Psoas muscle (tissue), 8 donors: ENCODE measurements around the gene CENATAC. TPM values are rescaled to one million over a fixed set of nuclear protein-coding genes. Genes with fewer than 3 reads are reported as not detected.
"Not testable (repeated sequence)": the region's sequence is repeated elsewhere in the genome, so short reads cannot be mapped to it uniquely, and the experiment has no call there.

Experiments
- ATAC-seq, 4 donors: fragments of 200-7000 bp; cut with Tn5 transposase; one replicate each; pipeline ENCODE4 v1.9.1; 2020; ENCODE audit warnings: moderate library complexity in 3 of 4, mild to moderate bottlenecking in 2 of 4
- DNase-seq, 2 donors: peaks; one replicate each; pipeline ENCODE4 v3.0.0-alpha.2; 2020
- H3K27ac ChIP-seq: fragments of 200-600 bp; one replicate; pipeline ENCODE4 v1.8.0; 2022
- H3K27me3 ChIP-seq, 3 donors: fragments of 200-600 bp in 1 of 3; one replicate each; pipeline versions ENCODE4 v1.6.1 to v1.8.0; 2013 to 2022; ENCODE audit warnings: low read length in 2 of 3, mild to moderate bottlenecking in 2 of 3, moderate library complexity in 1 of 3; ENCODE audit not compliant: insufficient read depth in 3 of 3
- H3K36me3 ChIP-seq, 2 donors: fragments of 200-600 bp in 1 of 2; one replicate each; pipeline versions ENCODE4 v1.6.1 to v1.8.0; 2013 to 2022; ENCODE audit warnings: low read depth in 1 of 2, mild to moderate bottlenecking in 1 of 2, moderate library complexity in 1 of 2; ENCODE audit not compliant: insufficient read depth in 1 of 2
- H3K4me1 ChIP-seq: fragments of 200-600 bp; one replicate; pipeline ENCODE4 v1.8.0; 2022
- H3K4me3 ChIP-seq: fragments of 200-600 bp; one replicate; pipeline ENCODE4 v1.8.0; 2022; ENCODE audit warnings: mild to moderate bottlenecking
- H3K9me3 ChIP-seq: fragments of 200-600 bp; one replicate; pipeline ENCODE4 v1.8.0; 2022
- whole genome bisulfite sequencing, 3 donors: extraction: QIAGEN DNeasy Blood & Tissue Kit; methylation state at CpG; one replicate each; pipeline versions ENCODE4 v1.1.6 to v1.1.7; 2013; 5-methylcytosine and 5-hydroxymethylcytosine counted together
- intact Hi-C, 2 donors: fragments of 100-400 bp; cut with DNase I; formaldehyde crosslinking; loops; one replicate each; pipeline versions ENCODE4 v1.11.0 to v1.14.2; 2022
- polyA plus RNA-seq, 3 donors: library from polyadenylated mRNA; stranded (reverse); fragments of 200-250 nt; gene quantifications; one replicate each; pipeline ENCODE4 v1.2.3, GENCODE V29; 2013
- total RNA-seq, 4 donors: library from RNA; stranded (reverse); fragmentation: NEBNext Ultra II Directional in 2 of 4; extraction: Animal tissue kit (Norgen Biotek cat#: 25700) in 2 of 4; gene quantifications; one replicate each; pipeline versions ENCODE4 v1.2.1 to v1.2.4, GENCODE V29; 2021 to 2023
- TF ChIP-seq, protein P1 (sequence below): fragments of 200-600 bp; IDR thresholded peaks from one replicate; pipeline ENCODE4 v1.8.0; 2022; ENCODE audit warnings: antibody characterized with exemption
- donor health status: healthy with polysubstance abuse.
- donor health status: DM: no; HTN: no; CAD: no; lungs with moderate emphysema.
- donor health status: Bipolar disorder and iron deficiency.
- donor health status: healthy.
- donor health status: DM: yes; HTN: yes; CAD: no.
- donor health status: DM: no; HTN: no; CAD: no.
- donor health status: DM: no; HTN: no; CAD: no.
- donor health status: DM: yes; HTN: yes; CAD: no.

Gene CENATAC
- total and polyA plus RNA-seq, 7 donors = 5.4 to 23.5 (median 10.1) TPM

DNA sequence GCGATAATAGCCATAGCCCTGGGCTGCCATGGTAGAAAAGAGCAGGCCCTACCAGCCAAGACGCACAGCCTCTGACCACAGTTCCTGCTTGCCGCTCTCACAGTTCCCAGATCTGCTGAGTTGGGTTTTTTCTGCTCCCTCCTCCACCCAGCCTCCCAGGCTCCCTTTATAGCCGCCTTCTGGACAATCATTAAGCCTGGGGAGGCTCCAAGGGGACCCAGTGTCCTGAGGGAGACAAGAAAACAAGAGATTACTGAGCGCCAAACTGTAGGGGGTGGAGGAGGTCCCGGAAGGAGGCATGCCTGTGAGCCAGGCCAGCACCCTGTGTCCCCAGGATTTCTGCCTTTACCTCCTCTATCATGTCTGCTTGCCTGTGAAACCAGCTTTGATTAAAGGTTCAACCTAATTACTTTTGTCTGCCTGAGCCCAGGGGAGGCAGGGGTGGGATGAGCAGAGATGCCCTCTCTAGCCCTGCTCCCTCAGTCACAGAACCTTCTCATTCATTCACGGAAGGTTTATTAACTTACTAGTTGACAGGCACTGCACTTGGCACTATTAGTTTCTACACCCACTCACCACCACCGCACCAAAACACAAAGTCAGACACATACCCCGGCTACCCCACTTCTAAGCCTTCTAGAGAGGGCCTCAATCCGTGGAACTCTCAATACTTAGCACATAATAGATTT lies 31.5 kb downstream of the CENATAC start:
- Histone ChIP-seq H3K27ac (peak overlapping the region; percentile 93), H3K27me3 (no peaks in the 10 kb centered on the region), H3K4me3 (peak overlapping the region; percentile 95), H3K36me3 (peaks cover 0 to 20% of the 10 kb centered on the region in 2 donors), H3K4me1 (peaks cover 50% of the 10 kb centered on the region), H3K9me3 (no peaks in the 10 kb centered on the region)
- DNase-seq (peak in 1 of 2 donors; percentile 65), ATAC-seq (peak in 2 of 4 donors; percentile 9 to 16)
- TF ChIP-seq, protein P1, sequence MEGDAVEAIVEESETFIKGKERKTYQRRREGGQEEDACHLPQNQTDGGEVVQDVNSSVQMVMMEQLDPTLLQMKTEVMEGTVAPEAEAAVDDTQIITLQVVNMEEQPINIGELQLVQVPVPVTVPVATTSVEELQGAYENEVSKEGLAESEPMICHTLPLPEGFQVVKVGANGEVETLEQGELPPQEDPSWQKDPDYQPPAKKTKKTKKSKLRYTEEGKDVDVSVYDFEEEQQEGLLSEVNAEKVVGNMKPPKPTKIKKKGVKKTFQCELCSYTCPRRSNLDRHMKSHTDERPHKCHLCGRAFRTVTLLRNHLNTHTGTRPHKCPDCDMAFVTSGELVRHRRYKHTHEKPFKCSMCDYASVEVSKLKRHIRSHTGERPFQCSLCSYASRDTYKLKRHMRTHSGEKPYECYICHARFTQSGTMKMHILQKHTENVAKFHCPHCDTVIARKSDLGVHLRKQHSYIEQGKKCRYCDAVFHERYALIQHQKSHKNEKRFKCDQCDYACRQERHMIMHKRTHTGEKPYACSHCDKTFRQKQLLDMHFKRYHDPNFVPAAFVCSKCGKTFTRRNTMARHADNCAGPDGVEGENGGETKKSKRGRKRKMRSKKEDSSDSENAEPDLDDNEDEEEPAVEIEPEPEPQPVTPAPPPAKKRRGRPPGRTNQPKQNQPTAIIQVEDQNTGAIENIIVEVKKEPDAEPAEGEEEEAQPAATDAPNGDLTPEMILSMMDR = no peak
- intact Hi-C loops = no loop called here
- 37 to 61% (median 44%) methylated on average over 10 of the region's 10 CpGs for WGBS, 3 donors

DNA sequence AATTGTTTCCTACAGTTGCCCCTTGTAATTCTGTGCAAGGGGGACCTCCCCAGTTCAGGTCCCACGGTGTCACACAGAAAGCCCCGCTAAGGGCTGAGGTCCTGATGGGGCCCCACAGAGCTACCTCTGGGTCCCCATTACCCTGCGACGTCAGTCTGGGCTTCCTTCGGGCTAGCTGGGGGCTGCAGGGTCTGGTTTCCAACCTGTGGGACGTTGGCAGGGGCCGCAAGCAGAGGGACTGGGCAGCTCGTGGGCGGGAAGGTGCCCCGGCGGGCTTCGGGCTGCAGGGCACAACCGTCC lies 32.0 kb downstream of the CENATAC start:
- Histone ChIP-seq H3K27ac (peak overlapping the region; percentile 93), H3K36me3 (peaks cover 0 to 15% of the 10 kb centered on the region in 2 donors), H3K27me3 (no peaks in the 10 kb centered on the region), H3K4me3 (peak overlapping the region; percentile 95), H3K9me3 (no peaks in the 10 kb centered on the region), H3K4me1 (peaks cover 45% of the 10 kb centered on the region)
- DNase-seq (no peak), ATAC-seq (no peak)
- TF ChIP-seq, protein P1 = no peak
- 4 to 12% (median 8%) methylated on average over 8 to 13 of the region's 13 CpGs for WGBS, 3 donors
- intact Hi-C loops = no loop called here

DNA sequence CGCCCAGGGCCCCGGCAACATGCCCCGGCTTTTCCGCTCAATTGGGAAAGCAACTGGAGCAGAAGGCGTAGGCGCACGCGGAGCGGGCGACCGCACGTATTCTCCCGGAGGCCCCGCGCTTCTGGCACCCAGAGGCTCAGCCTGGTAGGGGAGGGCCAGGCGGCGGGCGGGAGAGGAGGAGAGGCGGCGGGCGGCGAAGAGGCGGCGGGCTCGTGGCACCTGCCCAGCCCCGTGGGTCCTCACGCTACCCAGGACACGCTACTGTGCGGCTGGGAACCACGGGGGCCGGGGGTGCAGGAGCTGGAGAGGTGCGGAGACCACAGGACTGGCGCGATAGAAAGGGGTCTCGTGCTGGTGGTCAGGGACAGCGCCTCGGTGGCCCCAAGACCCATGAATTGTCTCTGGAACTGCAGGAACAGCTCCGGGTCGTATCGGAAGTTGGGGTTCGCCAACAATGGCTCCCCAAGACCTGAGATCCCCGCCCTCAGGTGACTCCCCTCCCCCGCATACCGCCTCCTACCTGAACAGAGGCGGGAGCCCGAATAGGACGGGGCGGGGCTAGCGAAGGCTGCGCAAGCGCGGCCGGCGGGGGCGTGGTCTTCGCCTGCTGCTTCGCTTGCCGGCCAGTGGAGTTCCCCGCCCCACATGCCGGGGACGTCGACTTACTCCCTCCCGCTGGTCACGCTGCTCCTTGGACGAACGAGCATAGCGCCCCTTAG lies 32.5 kb downstream of the CENATAC start, which contains the start of gene SLC37A4:
Gene SLC37A4, minus strand, starts transcription at position 549 of the 719 bp plus-strand sequence.
- H3K36me3 ChIP-seq = peaks cover 0 to 10% of the 10 kb centered on the region in 2 donors
- H3K9me3 ChIP-seq = no peaks in the 10 kb centered on the region
- peak; percentile 85 to 92 (median 90) for ATAC-seq
- peaks cover 40% of the 10 kb centered on the region for H3K4me1 ChIP-seq
- no peaks in the 10 kb centered on the region for H3K27me3 ChIP-seq
- WGBS, 3 donors = 0 to 1% (median 0%) methylated on average over 59 to 67 of the region's 67 CpGs
- H3K27ac ChIP-seq = peak within 1 kb of the TSS; percentile 93
- intact Hi-C loops = no loop called here
- peak; percentile 98 to 99 for DNase-seq
- peak within 1 kb of the TSS; percentile 95 for H3K4me3 ChIP-seq
- TF ChIP-seq, protein P1 = peak; percentile 86

DNA sequence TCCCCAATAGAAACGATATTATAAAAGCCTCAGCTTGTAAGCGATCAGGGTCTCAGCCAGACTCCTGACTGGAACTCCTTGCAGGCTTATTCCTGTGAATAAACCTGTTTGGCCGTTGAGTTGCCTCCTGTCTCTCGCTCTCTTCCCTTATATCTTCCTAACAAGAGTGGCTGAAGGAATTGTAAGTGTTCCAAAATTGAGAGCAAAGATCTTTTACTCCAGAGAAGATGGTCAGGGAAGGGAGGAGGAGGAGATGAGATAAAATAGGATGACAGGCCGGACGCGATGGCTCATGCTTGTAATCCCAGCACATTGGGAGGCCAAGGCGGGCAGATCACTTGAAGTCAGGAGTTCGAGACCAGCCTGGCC lies 34.0 kb downstream of the CENATAC start:
- ATAC-seq (no peak), DNase-seq (no peak)
- no peak overlapping the region for H3K4me3 ChIP-seq
- intact Hi-C loops = no loop called here
- H3K9me3 ChIP-seq = no peaks in the 10 kb centered on the region
- peaks cover 0 to 5% of the 10 kb centered on the region in 2 donors for H3K36me3 ChIP-seq
- no peak overlapping the region for H3K27ac ChIP-seq
- TF ChIP-seq, protein P1 = no peak
- H3K27me3 ChIP-seq = no peaks in the 10 kb centered on the region
- peaks cover 27% of the 10 kb centered on the region for H3K4me1 ChIP-seq
- 80 to 88% (median 83%) methylated on average over 8 to 9 of the region's 9 CpGs for WGBS, 3 donors

DNA sequence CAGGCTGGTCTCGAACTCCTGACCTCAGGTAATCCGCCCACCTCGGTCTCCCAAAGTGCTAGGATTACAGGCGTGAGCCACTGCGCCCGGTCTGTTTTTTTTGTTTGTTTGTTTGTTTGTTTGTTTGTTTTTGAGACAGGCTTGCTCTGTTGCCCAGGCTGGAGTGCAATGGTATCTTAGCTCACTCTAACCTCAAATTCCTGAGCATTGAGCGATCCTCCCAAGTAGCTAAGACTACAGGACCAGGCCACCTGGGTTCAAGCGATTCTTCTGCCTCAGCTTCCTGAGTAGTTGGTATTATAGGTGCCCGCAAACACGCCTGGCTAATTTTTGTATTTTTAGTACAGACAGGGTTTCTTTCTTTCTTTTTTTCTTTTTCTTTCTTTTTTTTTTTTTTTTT lies 35.5 kb downstream of the CENATAC start:
- H3K36me3 ChIP-seq, H3K9me3 ChIP-seq, H3K27ac ChIP-seq, DNase-seq, H3K27me3 ChIP-seq, H3K4me3 ChIP-seq, intact Hi-C loops, ATAC-seq: not testable (repeated sequence)
- peaks cover 16% of the 10 kb centered on the region for H3K4me1 ChIP-seq
- 86 to 90% (median 86%) methylated on average over 10 of the region's 10 CpGs for WGBS, 3 donors
